ENCODE data around the gene PDRG1.
A peak's percentile ranks its signal among the peaks of the same experiment; 100 is the strongest.

PDRG1 gene

GRCh38 chr20:31968291-31969126 lies 16.7 kb upstream of the PDRG1 start:
- Histone ChIP-seq H3K9ac (ENCODE audit: low read length in 5 of 5) (no peak overlapping the region), H3K9me3 (ENCODE audit: control insufficient read depth in 5 of 5, low read length in 5 of 5) (no peaks in the 10 kb centered on the region), H3K4me1 (ENCODE audit: control insufficient read depth in 5 of 5, insufficient read depth in 5 of 5, low read length in 5 of 5) (peaks cover 0 to 8% (median 0%) of the 10 kb centered on the region in 5 donors), H3K27ac (ENCODE audit: low read depth, low read length) (no peak overlapping the region), H3K36me3 (ENCODE audit: control insufficient read depth in 5 of 5, insufficient read depth in 5 of 5, low read length in 5 of 5) (no peaks in the 10 kb centered on the region), H3K4me3 (ENCODE audit: low read depth in 1 of 5, low read length in 5 of 5) (peak overlapping the region in 1 of 5 donors; percentile 37), H3K27me3 (ENCODE audit: control insufficient read depth in 5 of 5, insufficient read depth in 4 of 5, low read length in 5 of 5) (peaks cover 9 to 30% (median 16%) of the 10 kb centered on the region in 5 donors)

- no peaks in the 10 kb centered on the region for H3K9me3 ChIP-seq (ENCODE audit: control insufficient read depth in 5 of 5, low read length in 5 of 5)
- H3K4me3 ChIP-seq (ENCODE audit: low read depth in 1 of 5, low read length in 5 of 5), result peak within 1 kb of the TSS in 1 of 5 donors; percentile 37
- peaks cover 0 to 8% (median 0%) of the 10 kb centered on the region in 5 donors for H3K4me1 ChIP-seq (ENCODE audit: control insufficient read depth in 5 of 5, insufficient read depth in 5 of 5, low read length in 5 of 5)
- H3K27ac ChIP-seq (ENCODE audit: low read depth, low read length), result no peak within 1 kb of the TSS
- H3K9ac ChIP-seq (ENCODE audit: low read length in 5 of 5), result no peak within 1 kb of the TSS
- H3K27me3 ChIP-seq (ENCODE audit: control insufficient read depth in 5 of 5, insufficient read depth in 4 of 5, low read length in 5 of 5), result peaks cover 9 to 30% (median 17%) of the 10 kb centered on the region in 5 donors
- no peaks in the 10 kb centered on the region for H3K36me3 ChIP-seq (ENCODE audit: control insufficient read depth in 5 of 5, insufficient read depth in 5 of 5, low read length in 5 of 5)
Measured at GRCh38 chr20:31967830-31968249, 16.0 kb upstream of the PDRG1 start, which contains the start of gene XKR7. Gene XKR7, plus strand, starts transcription at chr20:31968151. Its CDS starts 25 bp downstream, at chr20:31968176.

- no peaks in the 10 kb centered on the region for H3K36me3 ChIP-seq (ENCODE audit: control insufficient read depth in 5 of 5, insufficient read depth in 5 of 5, low read length in 5 of 5)
- no peaks in the 10 kb centered on the region for H3K9me3 ChIP-seq (ENCODE audit: control insufficient read depth in 5 of 5, low read length in 5 of 5)
- H3K9ac ChIP-seq (ENCODE audit: low read length in 5 of 5), result no peak overlapping the region
- H3K27me3 ChIP-seq (ENCODE audit: control insufficient read depth in 5 of 5, insufficient read depth in 4 of 5, low read length in 5 of 5), result peaks cover 9 to 30% (median 22%) of the 10 kb centered on the region in 5 donors
- H3K27ac ChIP-seq (ENCODE audit: low read depth, low read length), result no peak overlapping the region
- peaks cover 0 to 8% (median 0%) of the 10 kb centered on the region in 5 donors for H3K4me1 ChIP-seq (ENCODE audit: control insufficient read depth in 5 of 5, insufficient read depth in 5 of 5, low read length in 5 of 5)
- no peak overlapping the region for H3K4me3 ChIP-seq (ENCODE audit: low read depth in 1 of 5, low read length in 5 of 5)
Measured at GRCh38 chr20:31966991-31967655, 15.3 kb upstream of the PDRG1 start.

- Histone ChIP-seq H3K9ac (ENCODE audit: low read length in 5 of 5) (no peak overlapping the region), H3K27ac (ENCODE audit: low read depth, low read length) (no peak overlapping the region), H3K27me3 (ENCODE audit: control insufficient read depth in 5 of 5, insufficient read depth in 4 of 5, low read length in 5 of 5) (peaks cover 12 to 28% (median 22%) of the 10 kb centered on the region in 5 donors), H3K4me1 (ENCODE audit: control insufficient read depth in 5 of 5, insufficient read depth in 5 of 5, low read length in 5 of 5) (peaks cover 0 to 8% (median 0%) of the 10 kb centered on the region in 5 donors), H3K4me3 (ENCODE audit: low read depth in 1 of 5, low read length in 5 of 5) (no peak overlapping the region), H3K9me3 (ENCODE audit: control insufficient read depth in 5 of 5, low read length in 5 of 5) (no peaks in the 10 kb centered on the region), H3K36me3 (ENCODE audit: control insufficient read depth in 5 of 5, insufficient read depth in 5 of 5, low read length in 5 of 5) (no peaks in the 10 kb centered on the region)
Measured at GRCh38 chr20:31963889-31964288, 12.0 kb upstream of the PDRG1 start.

- Histone ChIP-seq H3K27ac (ENCODE audit: low read depth, low read length) (no peak overlapping the region), H3K36me3 (ENCODE audit: control insufficient read depth in 5 of 5, insufficient read depth in 5 of 5, low read length in 5 of 5) (no peaks in the 10 kb centered on the region), H3K27me3 (ENCODE audit: control insufficient read depth in 5 of 5, insufficient read depth in 4 of 5, low read length in 5 of 5) (peaks cover 12 to 26% (median 22%) of the 10 kb centered on the region in 5 donors), H3K4me1 (ENCODE audit: control insufficient read depth in 5 of 5, insufficient read depth in 5 of 5, low read length in 5 of 5) (no peaks in the 10 kb centered on the region), H3K4me3 (ENCODE audit: low read depth in 1 of 5, low read length in 5 of 5) (no peak overlapping the region), H3K9me3 (ENCODE audit: control insufficient read depth in 5 of 5, low read length in 5 of 5) (no peaks in the 10 kb centered on the region), H3K9ac (ENCODE audit: low read length in 5 of 5) (no peak overlapping the region)
Measured at GRCh38 chr20:31962761-31963160, 10.9 kb upstream of the PDRG1 start.

GRCh38 chr20:31956556-31957526 lies 5.0 kb upstream of the PDRG1 start:
- H3K27me3 ChIP-seq (ENCODE audit: control insufficient read depth in 5 of 5, insufficient read depth in 4 of 5, low read length in 5 of 5), result peaks cover 0 to 12% (median 2%) of the 10 kb centered on the region in 5 donors
- H3K9me3 ChIP-seq (ENCODE audit: control insufficient read depth in 5 of 5, low read length in 5 of 5), result no peaks in the 10 kb centered on the region
- no peak overlapping the region for H3K9ac ChIP-seq (ENCODE audit: low read length in 5 of 5)
- no peaks in the 10 kb centered on the region for H3K36me3 ChIP-seq (ENCODE audit: control insufficient read depth in 5 of 5, insufficient read depth in 5 of 5, low read length in 5 of 5)
- H3K27ac ChIP-seq (ENCODE audit: low read depth, low read length), result no peak overlapping the region
- H3K4me3 ChIP-seq (ENCODE audit: low read depth in 1 of 5, low read length in 5 of 5), result no peak overlapping the region
- H3K4me1 ChIP-seq (ENCODE audit: control insufficient read depth in 5 of 5, insufficient read depth in 5 of 5, low read length in 5 of 5), result no peaks in the 10 kb centered on the region

- peaks cover 0 to 8% (median 0%) of the 10 kb centered on the region in 5 donors for H3K36me3 ChIP-seq (ENCODE audit: control insufficient read depth in 5 of 5, insufficient read depth in 5 of 5, low read length in 5 of 5)
- H3K27me3 ChIP-seq (ENCODE audit: control insufficient read depth in 5 of 5, insufficient read depth in 4 of 5, low read length in 5 of 5), result peaks cover 0 to 9% (median 2%) of the 10 kb centered on the region in 5 donors
- peaks cover 5 to 17% (median 13%) of the 10 kb centered on the region in 5 donors for H3K4me1 ChIP-seq (ENCODE audit: control insufficient read depth in 5 of 5, insufficient read depth in 5 of 5, low read length in 5 of 5)
- no peaks in the 10 kb centered on the region for H3K9me3 ChIP-seq (ENCODE audit: control insufficient read depth in 5 of 5, low read length in 5 of 5)
- no peak overlapping the region for H3K9ac ChIP-seq (ENCODE audit: low read length in 5 of 5)
- H3K27ac ChIP-seq (ENCODE audit: low read depth, low read length), result no peak overlapping the region
- H3K4me3 ChIP-seq (ENCODE audit: low read depth in 1 of 5, low read length in 5 of 5), result no peak overlapping the region
Measured at GRCh38 chr20:31954500-31954899, 2.7 kb upstream of the PDRG1 start.

- Histone ChIP-seq H3K4me3 (ENCODE audit: low read depth in 1 of 5, low read length in 5 of 5) (no peak overlapping the region), H3K9ac (ENCODE audit: low read length in 5 of 5) (peak overlapping the region in 1 of 5 donors; percentile 9), H3K4me1 (ENCODE audit: control insufficient read depth in 5 of 5, insufficient read depth in 5 of 5, low read length in 5 of 5) (peaks cover 5 to 17% (median 13%) of the 10 kb centered on the region in 5 donors), H3K27me3 (ENCODE audit: control insufficient read depth in 5 of 5, insufficient read depth in 4 of 5, low read length in 5 of 5) (peaks cover 0 to 9% (median 2%) of the 10 kb centered on the region in 5 donors), H3K9me3 (ENCODE audit: control insufficient read depth in 5 of 5, low read length in 5 of 5) (no peaks in the 10 kb centered on the region), H3K27ac (ENCODE audit: low read depth, low read length) (no peak overlapping the region), H3K36me3 (ENCODE audit: control insufficient read depth in 5 of 5, insufficient read depth in 5 of 5, low read length in 5 of 5) (peaks cover 3 to 14% (median 5%) of the 10 kb centered on the region in 5 donors)
Measured at GRCh38 chr20:31953556-31954148, 1.8 kb upstream of the PDRG1 start.

GRCh38 chr20:31951203-31951529 lies 680 bp downstream of the PDRG1 start:
- Histone ChIP-seq H3K27me3 (ENCODE audit: control insufficient read depth in 5 of 5, insufficient read depth in 4 of 5, low read length in 5 of 5) (peaks cover 0 to 3% (median 0%) of the 10 kb centered on the region in 5 donors), H3K27ac (ENCODE audit: low read depth, low read length) (peak overlapping the region; percentile 41), H3K4me1 (ENCODE audit: control insufficient read depth in 5 of 5, insufficient read depth in 5 of 5, low read length in 5 of 5) (peaks cover 5 to 17% (median 13%) of the 10 kb centered on the region in 5 donors), H3K9me3 (ENCODE audit: control insufficient read depth in 5 of 5, low read length in 5 of 5) (peaks cover 0 to 5% (median 0%) of the 10 kb centered on the region in 5 donors), H3K4me3 (ENCODE audit: low read depth in 1 of 5, low read length in 5 of 5) (peak overlapping the region; percentile 84 to 97 (median 95)), H3K36me3 (ENCODE audit: control insufficient read depth in 5 of 5, insufficient read depth in 5 of 5, low read length in 5 of 5) (peaks cover 14 to 39% (median 30%) of the 10 kb centered on the region in 5 donors), H3K9ac (ENCODE audit: low read length in 5 of 5) (peak overlapping the region; percentile 90 to 98 (median 94))
